CD14-positive monocyte (primary cell): ENCODE measurements around the gene ITGA5. TPM values are rescaled to one million over a fixed set of nuclear protein-coding genes. Genes with fewer than 3 reads are reported as not detected.

Experiments
- DNase-seq, 3 donors: peaks; one replicate each; pipeline ENCODE4 v3.0.0-alpha.2; 2011 to 2022
- H2AFZ ChIP-seq: 2 replicates; pipeline ENCODE4 v1.6.0; 2012; ENCODE audit warnings: mild to moderate bottlenecking, low read depth, low read length, inconsistent platforms; ENCODE audit not compliant: insufficient read depth, poor library complexity, severe bottlenecking
- H3K27ac ChIP-seq, 2 donors: 1 replicate in 1 of 2; 2 replicates in 1 of 2; pipeline ENCODE4 v1.5.1; 2012 to 2013; ENCODE audit warnings: low read length in 2 of 2, control low read depth in 1 of 2, inconsistent platforms in 1 of 2, low read depth in 1 of 2, mild to moderate bottlenecking in 1 of 2
- H3K27me3 ChIP-seq, 2 donors: one replicate each; pipeline versions ENCODE4 v1.6.0 to v1.6.1; 2011 to 2013; ENCODE audit warnings: low read length in 2 of 2; ENCODE audit not compliant: control insufficient read depth in 2 of 2, insufficient read depth in 2 of 2
- H3K36me3 ChIP-seq, 2 donors: replicated peaks in 1 of 2; 1 replicate in 1 of 2; 2 replicates in 1 of 2; pipeline versions ENCODE4 v1.5.1 to v1.6.1; 2012 to 2013; ENCODE audit warnings: low read length in 2 of 2, control low read depth in 1 of 2, inconsistent platforms in 1 of 2, mild to moderate bottlenecking in 1 of 2; ENCODE audit not compliant: insufficient read depth in 2 of 2, control insufficient read depth in 1 of 2
- H3K4me1 ChIP-seq, 2 donors: 1 replicate in 1 of 2; 2 replicates in 1 of 2; pipeline versions ENCODE4 v1.5.1 to v1.6.1; 2012 to 2013; ENCODE audit warnings: low read length in 2 of 2, control low read depth in 1 of 2, inconsistent platforms in 1 of 2, mild to moderate bottlenecking in 1 of 2, moderate library complexity in 1 of 2; ENCODE audit not compliant: insufficient read depth in 2 of 2, control insufficient read depth in 1 of 2
- H3K4me2 ChIP-seq: replicated peaks from 2 replicates; pipeline ENCODE3; 2012; ENCODE audit warnings: low read length, moderate library complexity, mild to moderate bottlenecking; ENCODE audit not compliant: poor library complexity, severe bottlenecking; ENCODE audit errors: extremely low read depth
- H3K4me3 ChIP-seq, 3 experiments: fragments of 200-600 bp in 1 of 3; sonication (generic) in 1 of 3; replicated peaks in 1 of 3; 1 replicate in 2 of 3; 2 replicates in 1 of 3; pipeline ENCODE4 v1.5.1; 2011 to 2013; ENCODE audit warnings: low read length in 3 of 3, mild to moderate bottlenecking in 3 of 3, control low read depth in 2 of 3, low read depth in 2 of 3, inconsistent platforms in 1 of 3, moderate library complexity in 1 of 3
- H3K79me2 ChIP-seq: 2 replicates; pipeline ENCODE4 v1.6.0; 2012; ENCODE audit warnings: mild to moderate bottlenecking, control low read depth, inconsistent platforms, low read length, moderate library complexity; ENCODE audit not compliant: insufficient read depth
- H3K9ac ChIP-seq: 2 replicates; pipeline ENCODE4 v1.6.0; 2017; ENCODE audit warnings: low read length, mild to moderate bottlenecking; ENCODE audit not compliant: insufficient read depth, poor library complexity, severe bottlenecking
- H3K9me3 ChIP-seq, 2 donors: replicated peaks in 1 of 2; 1 replicate in 1 of 2; 2 replicates in 1 of 2; pipeline versions ENCODE4 v1.5.1 to v1.6.1; 2012 to 2013; ENCODE audit warnings: low read length in 2 of 2, control low read depth in 1 of 2; ENCODE audit not compliant: control insufficient read depth in 1 of 2, insufficient read depth in 1 of 2
- H4K20me1 ChIP-seq: 2 replicates; pipeline ENCODE4 v1.6.0; 2012; ENCODE audit warnings: mild to moderate bottlenecking, low read length, control low read depth, moderate library complexity; ENCODE audit not compliant: insufficient read depth
- H3K27ac Mint-ChIP-seq, 7 donors: one replicate each; pipeline ENCODE4 v1.8.0; 2020; ENCODE audit warnings: mild to moderate bottlenecking in 7 of 7, mixed read lengths in 7 of 7, moderate library complexity in 6 of 7, inconsistent platforms in 2 of 7
- H3K27me3 Mint-ChIP-seq, 3 donors: one replicate each; pipeline ENCODE4 v1.8.0; 2021 to 2022; ENCODE audit warnings: low read depth in 3 of 3, mild to moderate bottlenecking in 3 of 3, mixed read lengths in 3 of 3, moderate library complexity in 3 of 3, inconsistent platforms in 1 of 3
- H3K36me3 Mint-ChIP-seq, 2 donors: one replicate each; pipeline ENCODE4 v1.8.0; 2020; ENCODE audit warnings: mixed read lengths in 2 of 2, inconsistent platforms in 1 of 2, mild to moderate bottlenecking in 1 of 2
- H3K4me1 Mint-ChIP-seq: one replicate; pipeline ENCODE4 v1.8.0; 2020; ENCODE audit warnings: mild to moderate bottlenecking, mixed read lengths
- H3K4me3 Mint-ChIP-seq, 2 donors: one replicate each; pipeline ENCODE4 v1.8.0; 2020; ENCODE audit warnings: mild to moderate bottlenecking in 2 of 2, mixed read lengths in 2 of 2, moderate library complexity in 1 of 2
- H3K9me3 Mint-ChIP-seq, 7 donors: one replicate each; pipeline ENCODE4 v1.8.0; 2020 to 2022; ENCODE audit warnings: mixed read lengths in 7 of 7, mild to moderate bottlenecking in 6 of 7, moderate library complexity in 6 of 7, inconsistent platforms in 2 of 7
- WGBS: methylation state at CpG from one replicate; pipeline ENCODE4 v1.1.5; 2013; ENCODE audit warnings: missing lambda C conversion rate; ENCODE audit not compliant: insufficient coverage; 5-methylcytosine and 5-hydroxymethylcytosine counted together
- intact Hi-C, 2 donors: fragments of 100-400 bp; cut with micrococcal nuclease; formaldehyde crosslinking; loops; one replicate each; pipeline versions ENCODE4 v1.15.0 to v1.15.1; 2023
- polyA plus RNA-seq, 3 donors: library from polyadenylated mRNA; depleted of rRNA in 1 of 3; unstranded in 2 of 3; stranded (reverse) in 1 of 3; fragments of 300-500 nt in 2 of 3; fragments of >200 nt in 1 of 3; fragmentation: Illumina TruSeq in 2 of 3; gene quantifications; 1 replicate in 2 of 3; 2 replicates in 1 of 3; pipeline ENCODE4 v1.2.3, GENCODE V29; 2012 to 2021
- TF ChIP-seq, protein P1 (sequence below): fragments of 200-600 bp; IDR thresholded peaks from one replicate; pipeline ENCODE4 v1.8.0; 2022; ENCODE audit warnings: antibody characterized with exemption, mild to moderate bottlenecking

Gene ITGA5
- polyA plus RNA-seq, 3 donors = 85.5 to 142 (median 99.4) TPM

DNA sequence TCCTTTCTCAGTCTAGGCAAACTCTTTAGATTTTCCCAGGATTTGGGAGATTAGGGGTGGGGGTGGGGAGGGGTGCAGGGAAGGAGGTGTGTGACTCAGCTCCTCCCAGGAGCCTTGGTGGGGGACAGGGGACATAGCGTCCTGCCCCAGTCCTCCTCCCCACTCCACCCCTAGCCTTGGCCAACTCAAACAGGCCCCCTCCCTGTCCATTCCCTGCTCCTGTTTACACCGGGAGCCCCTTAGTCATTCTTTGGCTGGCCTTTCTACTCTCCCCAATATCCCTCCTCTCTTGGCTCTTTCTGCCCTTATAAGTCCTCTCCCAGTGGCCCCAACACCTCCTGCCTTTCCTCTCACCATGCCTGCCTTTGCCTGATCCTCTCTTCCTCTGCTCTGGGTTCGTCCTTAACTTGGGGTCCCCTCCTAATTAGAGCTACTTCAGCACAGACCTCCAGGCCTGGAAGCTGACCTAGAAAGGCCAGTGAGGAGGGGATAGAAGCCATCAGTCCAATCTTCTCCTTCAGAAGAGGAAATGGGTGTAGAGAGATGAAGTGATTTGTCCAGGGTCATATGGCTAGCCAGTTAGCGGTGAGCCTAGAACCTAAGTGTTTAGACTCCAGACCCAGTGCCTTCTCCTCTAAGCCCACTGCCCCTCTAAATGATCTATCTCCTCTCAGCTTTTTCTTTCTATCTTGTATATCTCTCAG lies 2.3 kb upstream of the ITGA5 start:
- peaks cover 65% of the 10 kb centered on the region for H3K4me1 Mint-ChIP-seq
- peaks cover 0 to 3% (median 0%) of the 10 kb centered on the region in 7 donors for H3K9me3 Mint-ChIP-seq
- Histone ChIP-seq H3K9ac (no peak overlapping the region), H3K4me2 (no peak overlapping the region), H3K36me3 (no peaks in the 10 kb centered on the region), H4K20me1 (peaks cover 24% of the 10 kb centered on the region), H3K9me3 (no peaks in the 10 kb centered on the region), H3K79me2 (peaks cover 31% of the 10 kb centered on the region), H3K27ac (no peak overlapping the region), H3K4me1 (peaks cover 37 to 60% of the 10 kb centered on the region in 2 donors), H3K27me3 (no peaks in the 10 kb centered on the region), H2AFZ (no peak overlapping the region), H3K4me3 (no peak overlapping the region)
- peak overlapping the region in 1 of 2 donors; percentile 54 for H3K4me3 Mint-ChIP-seq
- peak overlapping the region in 6 of 7 donors; percentile 14 to 85 (median 70) for H3K27ac Mint-ChIP-seq
- WGBS = 69% methylated on average over 3 of the region's 4 CpGs
- TF ChIP-seq, protein P1, sequence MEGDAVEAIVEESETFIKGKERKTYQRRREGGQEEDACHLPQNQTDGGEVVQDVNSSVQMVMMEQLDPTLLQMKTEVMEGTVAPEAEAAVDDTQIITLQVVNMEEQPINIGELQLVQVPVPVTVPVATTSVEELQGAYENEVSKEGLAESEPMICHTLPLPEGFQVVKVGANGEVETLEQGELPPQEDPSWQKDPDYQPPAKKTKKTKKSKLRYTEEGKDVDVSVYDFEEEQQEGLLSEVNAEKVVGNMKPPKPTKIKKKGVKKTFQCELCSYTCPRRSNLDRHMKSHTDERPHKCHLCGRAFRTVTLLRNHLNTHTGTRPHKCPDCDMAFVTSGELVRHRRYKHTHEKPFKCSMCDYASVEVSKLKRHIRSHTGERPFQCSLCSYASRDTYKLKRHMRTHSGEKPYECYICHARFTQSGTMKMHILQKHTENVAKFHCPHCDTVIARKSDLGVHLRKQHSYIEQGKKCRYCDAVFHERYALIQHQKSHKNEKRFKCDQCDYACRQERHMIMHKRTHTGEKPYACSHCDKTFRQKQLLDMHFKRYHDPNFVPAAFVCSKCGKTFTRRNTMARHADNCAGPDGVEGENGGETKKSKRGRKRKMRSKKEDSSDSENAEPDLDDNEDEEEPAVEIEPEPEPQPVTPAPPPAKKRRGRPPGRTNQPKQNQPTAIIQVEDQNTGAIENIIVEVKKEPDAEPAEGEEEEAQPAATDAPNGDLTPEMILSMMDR = no peak
- intact Hi-C loops = no loop called here
- no peak for DNase-seq
- H3K27me3 Mint-ChIP-seq = peaks cover 5 to 7% (median 6%) of the 10 kb centered on the region in 3 donors
- peaks cover 3 to 6% of the 10 kb centered on the region in 2 donors for H3K36me3 Mint-ChIP-seq

DNA sequence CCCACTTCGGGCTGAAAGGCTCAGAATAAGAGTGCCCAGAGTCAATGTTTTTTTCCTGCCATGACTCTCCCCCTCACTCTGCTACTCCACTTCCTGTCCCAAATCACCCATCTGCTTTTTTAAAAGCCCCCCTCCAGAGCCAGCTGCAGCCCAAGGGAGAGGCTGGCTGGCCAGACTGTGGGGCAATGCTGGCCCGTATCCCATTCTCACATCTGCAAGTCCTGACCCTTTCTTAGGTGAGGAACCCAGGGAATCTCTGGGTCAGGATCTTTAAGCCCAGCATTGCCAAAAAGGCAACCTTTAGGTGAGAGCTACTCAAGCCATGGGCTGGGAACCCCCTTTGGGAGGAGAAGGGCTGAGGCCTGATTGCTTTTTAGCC lies 1.7 kb upstream of the ITGA5 start:
- Mint-ChIP-seq H3K36me3 (peaks cover 3 to 8% of the 10 kb centered on the region in 2 donors), H3K4me1 (peaks cover 69% of the 10 kb centered on the region), H3K27me3 (peaks cover 5 to 6% (median 6%) of the 10 kb centered on the region in 3 donors), H3K9me3 (peaks cover 0 to 3% (median 0%) of the 10 kb centered on the region in 7 donors), H3K4me3 (peak overlapping the region in 1 of 2 donors; percentile 48), H3K27ac (peak overlapping the region in 2 of 7 donors; percentile 28 to 75)
- peaks cover 43 to 66% of the 10 kb centered on the region in 2 donors for H3K4me1 ChIP-seq
- no peaks in the 10 kb centered on the region for H3K27me3 ChIP-seq
- TF ChIP-seq, protein P1 = no peak
- H3K9me3 ChIP-seq = no peaks in the 10 kb centered on the region
- no peak overlapping the region for H3K4me2 ChIP-seq
- H3K9ac ChIP-seq = no peak overlapping the region
- WGBS = 17% methylated on average over 2 of the region's 2 CpGs
- DNase-seq = no peak
- peaks cover 37% of the 10 kb centered on the region for H3K79me2 ChIP-seq
- intact Hi-C loops = no loop called here
- no peak overlapping the region for H3K27ac ChIP-seq
- H2AFZ ChIP-seq = no peak overlapping the region
- peaks cover 24% of the 10 kb centered on the region for H4K20me1 ChIP-seq
- H3K4me3 ChIP-seq = no peak overlapping the region
- no peaks in the 10 kb centered on the region for H3K36me3 ChIP-seq
